ENCODE measurements around the gene RPS19BP1. TPM values are rescaled to one million over a fixed set of nuclear protein-coding genes. Genes with fewer than 3 reads are reported as not detected.

Gene RPS19BP1
- total and polyA plus RNA-seq, 2 of the 8 experiments (the other 6 are each of a cell fraction or from before 2014, with no cell fraction given): 77.9 to 97.9 TPM

DNA sequence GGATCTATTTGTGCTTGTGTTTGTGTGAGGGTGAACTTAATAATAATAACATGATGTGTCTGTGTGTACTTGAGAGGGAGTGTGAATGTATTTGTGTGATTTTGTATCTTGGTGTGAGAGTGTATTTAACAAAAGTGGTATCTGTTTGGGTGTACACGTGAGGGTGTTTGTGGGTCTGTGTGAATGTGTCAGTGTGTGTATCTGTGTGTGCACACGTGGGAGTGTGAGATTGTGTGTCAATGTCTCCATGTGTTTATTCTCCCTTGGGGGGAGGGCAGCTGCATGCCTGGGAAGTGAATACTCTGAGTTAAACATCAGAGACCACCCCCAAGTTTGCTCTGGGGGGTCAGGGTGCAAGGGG lies 15.0 kb upstream of the RPS19BP1 start:
- Histone ChIP-seq H2BK5ac (ENCODE audit: low read depth, low read length) (no peak overlapping the region), H3K4ac (replicated peaks; ENCODE audit: insufficient read length, low read depth, low read length) (no peak overlapping the region), H3K23ac (ENCODE audit: insufficient read length) (no peak overlapping the region), H3K4me3 (ENCODE audit: extremely low read depth in 1 of 4, insufficient read depth in 2 of 4, low read depth in 3 of 4, low read length in 4 of 4) (no peak overlapping the region), H3K9me3 (ENCODE audit: insufficient read depth in 2 of 2, low read depth in 1 of 2, low read length in 1 of 2) (no peaks in the 10 kb centered on the region), H2BK120ac (replicated peaks; ENCODE audit: low read depth, low read length) (no peak overlapping the region), H2BK15ac (ENCODE audit: low read length) (no peak overlapping the region), H2BK20ac (ENCODE audit: low read length) (no peak overlapping the region), H3K79me2 (ENCODE audit: control insufficient read depth in 1 of 2, insufficient read depth in 2 of 2, low read length in 2 of 2) (no peaks in the 10 kb centered on the region), H3K27ac (ENCODE audit: low read depth, low read length) (no peak overlapping the region), H3K4me2 (ENCODE audit: insufficient read depth in 1 of 2, low read depth in 2 of 2, low read length in 2 of 2) (no peak overlapping the region), H3K4me1 (replicated peaks in 1 of 4; ENCODE audit: control insufficient read depth in 3 of 4, insufficient read depth in 4 of 4, low read length in 3 of 4) (no peaks in the 10 kb centered on the region; a peak in 2 of 7 replicates), H4K5ac (ENCODE audit: insufficient read length, low read depth, low read length) (no peak overlapping the region), H2AFZ (ENCODE audit: low read length) (no peak overlapping the region), H3K56ac (replicated peaks; ENCODE audit: insufficient read length, low read depth, low read length) (no peak overlapping the region), H4K91ac (replicated peaks; ENCODE audit: insufficient read length, low read length) (no peak overlapping the region), H4K20me1 (replicated peaks in 1 of 2; ENCODE audit: control insufficient read depth in 1 of 2, insufficient read depth in 2 of 2, low read length in 2 of 2) (peaks cover 0 to 3% of the 10 kb centered on the region in 2 experiments), H2BK12ac (ENCODE audit: low read depth, low read length) (no peak overlapping the region), H3K79me1 (ENCODE audit: low read depth, low read length) (no peaks in the 10 kb centered on the region), H3K36me3 (ENCODE audit: control insufficient read depth in 2 of 4, insufficient read depth in 4 of 4, low read length in 3 of 4) (no peaks in the 10 kb centered on the region), H3K23me2 (ENCODE audit: low read depth, low read length) (no peaks in the 10 kb centered on the region; the same call in 1 of the 2 replicates), H3K9ac (replicated peaks in 1 of 4; ENCODE audit: extremely low read depth in 1 of 4, low read depth in 3 of 4, low read length in 3 of 4) (no peak overlapping the region), H2AK5ac (ENCODE audit: low read depth, low read length) (no peak overlapping the region), H4K8ac (ENCODE audit: extremely low read depth, insufficient read depth, low read length) (no peak overlapping the region), H3K27me3 (replicated peaks in 1 of 4; ENCODE audit: control insufficient read depth in 3 of 4, extremely low read depth in 1 of 4, insufficient read depth in 3 of 4, low read length in 3 of 4) (peaks cover 0 to 15% (median 11%) of the 10 kb centered on the region in 4 experiments; a peak in 6 of 7 replicates), H3K18ac (ENCODE audit: extremely low read depth, low read length) (no peak overlapping the region), H3K14ac (ENCODE audit: insufficient read length) (no peak overlapping the region)
- 71% methylated on average over 2 of the region's 2 CpGs; no CpG with 5 or more reads in 1 of the 2 experiments for WGBS, 2 experiments (ENCODE audit: extremely low coverage in 1 of 2, insufficient coverage in 1 of 2, insufficient read length in 1 of 2, insufficient replicate concordance in 2 of 2, low coverage in 1 of 2, low lambda C conversion rate in 2 of 2, missing lambda C conversion rate in 1 of 2)
- FAIRE-seq (no peak), DNase-seq (ENCODE audit: low read depth in 1 of 2, low spot score in 2 of 2) (no peak)
- CTCF ChIA-PET (ENCODE audit: partially characterized antibody): interaction anchor here (1.0 to 8.2 kb wide), 4 partner anchors 12 to 489 kb away, joined by 3 to 50 read pairs (median 5); no protein-coding TSS in a partner anchor
- POLR2A ChIA-PET (ENCODE audit: partially characterized antibody): interaction anchor here (1.1 kb wide), 1 partner anchor 24 kb away, joined by 4 read pairs; no protein-coding TSS in a partner anchor
- TF ChIP-seq JUN (IDR thresholded peaks at IDR 0.05; ENCODE audit: low read depth, low read length) (no peak), POLR2AphosphoS5 (IDR thresholded peaks at IDR 0.05; ENCODE audit: low read depth, low read length) (no peak), E2F6 (IDR thresholded peaks at IDR 0.05) (no peak), CHD2 (IDR thresholded peaks at IDR 0.05; ENCODE audit: low read length) (no peak), ASH2L (IDR thresholded peaks at IDR 0.05; ENCODE audit: low read length) (no peak), RFX5 (IDR thresholded peaks at IDR 0.05; ENCODE audit: borderline replicate concordance, low read depth, low read length) (no peak), SIN3A (conservative IDR thresholded peaks at IDR 0.05 in 1 of 2, IDR thresholded peaks at IDR 0.05 in 1 of 2; ENCODE audit: low read depth in 1 of 2, low read length in 2 of 2) (no peak), RXRA (IDR thresholded peaks at IDR 0.05; ENCODE audit: insufficient read depth, low read depth, low read length) (no peak), TAF1 (IDR thresholded peaks at IDR 0.05; ENCODE audit: low read depth, low read length) (no peak), GTF2F1 (IDR thresholded peaks at IDR 0.05; ENCODE audit: borderline replicate concordance, low read depth, low read length) (no peak)
